ENCODE measurements around the gene HMCES.
"Not testable (repeated sequence)": the region's sequence is repeated elsewhere in the genome, so short reads cannot be mapped to it uniquely, and the experiment has no call there.

The HMCES gene

DNA sequence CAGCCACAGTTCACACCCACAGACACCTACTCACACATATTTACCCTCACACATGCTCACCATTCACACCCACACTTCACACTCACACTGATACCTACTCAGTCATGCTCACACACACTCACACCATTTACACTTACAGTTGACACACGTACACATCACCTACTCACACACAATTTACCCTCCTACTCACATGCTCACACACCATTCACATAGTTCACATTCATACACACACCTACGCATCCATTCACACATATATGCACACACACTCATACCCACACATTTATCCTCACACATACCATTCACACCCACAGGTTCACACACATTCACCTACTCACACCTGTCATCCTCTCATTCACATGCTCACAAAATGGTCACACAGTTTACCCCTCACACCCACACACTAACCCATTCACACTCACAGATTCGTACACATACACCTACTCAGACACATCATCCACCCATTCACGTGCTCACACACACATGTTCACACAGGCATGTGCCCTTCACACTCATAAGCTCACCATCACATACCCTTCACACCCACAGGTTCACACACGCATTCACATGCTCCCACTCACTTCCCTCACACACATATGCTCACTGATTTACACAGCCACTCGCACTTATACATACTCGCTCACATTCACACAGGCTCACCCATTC is 42.3 kb downstream of the HMCES start:
- no peak for DNase-seq (ENCODE audit: low spot score)

DNA sequence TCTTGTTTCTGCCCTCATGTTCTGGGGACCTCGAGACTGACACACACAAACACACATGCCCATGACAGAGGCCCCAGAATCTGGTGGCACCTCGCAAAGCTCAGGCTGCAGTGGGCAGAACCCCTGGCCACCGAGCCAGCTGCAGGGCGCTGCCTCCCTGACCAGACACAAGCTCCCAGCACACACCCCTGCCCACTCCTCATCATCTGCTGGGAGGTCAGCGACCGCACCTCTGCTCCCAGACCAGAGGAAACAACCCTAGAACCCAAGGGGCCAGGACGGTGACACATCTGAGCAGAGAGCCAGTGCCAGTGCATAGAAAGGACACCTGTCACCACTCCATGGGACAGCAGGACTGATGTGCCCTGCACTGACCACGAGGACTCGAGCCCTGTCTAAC is 43.2 kb downstream of the HMCES start:
- DNase-seq (ENCODE audit: low spot score), result no peak

GRCh38 chr3:129323651-129324294 is 45.1 kb downstream of the HMCES start:
- DNase-seq (ENCODE audit: low spot score), result no peak

- DNase-seq (ENCODE audit: low spot score), result no peak
Observed at GRCh38 chr3:129324855-129325254, 46.2 kb downstream of the HMCES start.

DNA sequence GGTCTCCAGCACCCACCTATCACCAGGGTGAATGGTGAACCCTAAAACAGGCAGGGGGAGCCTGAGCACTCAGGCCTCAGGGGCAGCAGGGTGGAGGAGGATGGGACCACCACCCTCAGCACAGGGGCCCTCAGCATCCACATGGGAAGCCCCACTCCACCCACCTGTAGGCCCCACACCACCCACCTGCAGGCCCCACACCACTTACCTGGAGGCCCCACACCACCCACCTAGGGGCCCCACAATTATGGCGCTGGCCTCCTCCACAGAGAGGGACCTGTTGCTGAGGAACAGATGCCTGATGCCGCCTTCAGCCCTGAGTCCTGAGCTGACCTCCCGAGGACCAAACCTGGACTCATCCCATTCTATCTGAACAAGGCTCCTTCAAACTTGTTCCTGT is 46.7 kb downstream of the HMCES start:
- no peak for DNase-seq (ENCODE audit: low spot score)

- no peak for DNase-seq (ENCODE audit: low spot score)
Observed at GRCh38 chr3:129326138-129326537, 47.5 kb downstream of the HMCES start.

DNA sequence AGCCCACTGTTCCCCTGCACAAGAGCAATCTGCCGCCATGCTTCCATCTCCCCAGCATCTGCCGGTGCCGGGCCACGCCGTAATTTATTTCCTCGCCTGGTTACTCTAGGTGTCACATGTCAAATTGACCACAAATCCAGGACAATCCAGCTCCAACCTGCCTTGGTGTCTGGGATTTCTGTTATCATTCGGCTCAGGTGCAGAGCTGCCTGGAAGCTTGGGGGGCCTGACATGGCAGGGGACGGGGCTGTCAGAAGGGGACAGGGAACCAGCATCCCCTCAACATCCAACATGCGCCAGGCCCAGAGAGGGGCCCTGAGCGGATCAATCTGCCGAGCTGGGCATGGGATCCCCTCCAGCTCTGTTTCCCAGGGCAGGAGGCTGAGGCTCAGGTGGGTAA is 47.9 kb downstream of the HMCES start:
- no peak for DNase-seq (ENCODE audit: low spot score)

DNA sequence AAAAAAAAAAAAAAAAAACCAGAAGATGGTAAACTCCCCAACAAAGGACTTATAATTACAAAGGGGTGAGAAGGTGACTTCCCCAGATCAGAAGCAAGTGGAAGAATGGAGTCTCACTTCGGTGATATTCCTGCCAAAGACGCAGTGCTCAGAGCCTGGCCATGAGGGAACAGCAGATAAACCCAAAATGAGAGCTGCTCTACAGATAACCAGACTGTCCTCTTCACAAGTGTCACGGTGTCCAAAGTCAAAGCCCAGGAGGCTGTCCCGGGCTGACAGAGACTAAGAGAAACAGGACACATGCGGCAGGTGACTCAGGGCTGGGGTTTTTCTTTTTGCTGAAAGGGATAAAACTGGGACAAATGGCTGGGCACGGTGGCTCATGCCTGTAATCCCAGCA is 48.8 kb downstream of the HMCES start:
- no peak for DNase-seq (ENCODE audit: low spot score)

- DNase-seq (ENCODE audit: low spot score), result no peak
Observed at GRCh38 chr3:129329858-129330257, 51.2 kb downstream of the HMCES start.

GRCh38 chr3:129330409-129330808 is 51.7 kb downstream of the HMCES start:
- DNase-seq (ENCODE audit: low spot score), result no peak

DNA sequence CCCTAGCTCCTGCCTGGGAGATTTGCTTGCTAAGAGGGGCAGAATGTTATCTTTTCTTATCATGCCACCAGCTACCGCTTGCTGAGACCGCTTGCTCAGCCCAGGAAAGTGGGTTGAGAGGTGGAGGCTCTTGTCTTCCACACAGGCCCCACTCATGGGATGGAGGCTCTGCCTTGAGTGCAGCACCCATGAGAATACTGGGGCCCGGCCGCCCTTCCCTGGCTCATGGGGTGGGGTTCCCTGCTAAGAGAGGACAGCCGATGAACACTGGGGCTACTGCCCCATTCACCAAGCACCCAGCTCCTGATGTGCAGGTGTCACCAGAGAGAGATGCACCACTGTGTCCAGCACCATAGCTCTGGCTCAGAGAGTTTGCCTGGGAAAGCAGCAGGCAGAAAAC is 55.2 kb downstream of the HMCES start:
- DNase-seq (ENCODE audit: low spot score), result no peak

DNA sequence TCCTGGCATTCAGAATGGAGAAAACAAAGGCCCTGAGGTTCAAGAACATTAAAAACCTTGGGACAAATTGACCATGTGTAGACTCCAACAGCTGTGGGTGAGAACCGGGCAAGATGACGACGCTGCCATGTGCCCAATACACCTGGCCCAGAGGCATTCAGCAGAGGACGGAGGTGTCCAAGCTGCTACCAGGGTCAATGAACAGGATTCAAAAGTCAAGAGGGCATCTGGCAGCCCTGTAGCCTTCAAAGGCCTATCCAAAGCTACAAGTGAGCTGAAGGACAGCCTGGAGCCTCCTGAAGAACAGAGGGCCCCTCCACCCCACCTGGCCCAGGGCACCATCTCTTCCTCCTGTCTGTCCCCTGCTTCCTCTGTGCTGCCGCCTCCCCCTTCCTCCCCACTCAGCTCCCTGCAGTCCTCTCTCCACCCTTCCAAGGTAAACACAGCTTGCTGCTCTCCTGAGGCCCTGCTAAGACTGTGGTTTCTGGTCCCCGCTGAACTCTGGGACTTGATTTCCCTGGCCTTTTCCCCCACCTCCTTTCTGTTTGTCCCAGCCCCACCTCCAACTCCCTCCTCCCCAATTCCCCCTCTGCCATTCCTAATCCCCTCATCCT is 57.5 kb downstream of the HMCES start:
- no peak for DNase-seq (ENCODE audit: low spot score)

DNA sequence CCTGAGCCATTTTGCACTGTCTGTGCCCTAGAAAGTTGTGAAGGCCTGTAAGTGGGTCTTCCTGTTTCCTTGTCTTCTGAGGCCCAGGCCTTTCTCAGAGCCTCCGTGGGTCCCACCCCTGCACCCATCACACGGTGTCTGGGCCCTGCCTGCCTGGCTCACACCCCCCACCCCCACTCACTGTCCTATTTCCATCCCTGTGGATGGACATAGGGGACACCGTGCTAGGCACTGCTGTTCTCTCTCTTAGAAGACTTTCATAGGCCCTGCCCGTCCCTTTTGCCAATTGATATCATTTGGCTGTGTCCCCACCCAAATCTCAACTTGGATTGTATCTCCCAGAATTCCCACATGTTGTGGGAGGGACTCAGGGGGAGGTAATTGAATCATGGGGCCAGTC is 59.0 kb downstream of the HMCES start:
- DNase-seq (ENCODE audit: low spot score), result not testable (repeated sequence)

DNA sequence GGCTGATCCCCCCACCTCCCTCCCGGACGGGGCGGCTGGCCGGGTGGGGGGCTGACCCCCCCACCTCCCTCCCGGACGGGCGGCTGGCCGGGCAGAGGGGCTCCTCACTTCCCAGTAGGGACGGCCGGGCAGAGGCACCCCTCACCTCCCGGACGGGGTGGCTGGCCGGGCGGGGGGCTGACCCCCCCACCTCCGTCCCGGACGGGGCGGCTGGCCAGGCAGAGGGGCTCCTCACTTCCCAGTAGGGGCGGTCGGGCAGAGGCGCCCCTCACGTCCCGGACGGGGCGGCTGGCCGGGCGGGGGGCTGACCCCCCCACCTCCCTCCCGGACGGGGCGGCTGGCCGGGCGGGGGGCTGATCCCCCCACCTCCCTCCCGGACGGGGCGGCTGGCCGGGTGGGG is 60.5 kb downstream of the HMCES start:
- not testable (repeated sequence) for DNase-seq (ENCODE audit: low spot score)

GRCh38 chr3:129339833-129340232 is 61.2 kb downstream of the HMCES start:
- DNase-seq (ENCODE audit: low spot score), result not testable (repeated sequence)

DNA sequence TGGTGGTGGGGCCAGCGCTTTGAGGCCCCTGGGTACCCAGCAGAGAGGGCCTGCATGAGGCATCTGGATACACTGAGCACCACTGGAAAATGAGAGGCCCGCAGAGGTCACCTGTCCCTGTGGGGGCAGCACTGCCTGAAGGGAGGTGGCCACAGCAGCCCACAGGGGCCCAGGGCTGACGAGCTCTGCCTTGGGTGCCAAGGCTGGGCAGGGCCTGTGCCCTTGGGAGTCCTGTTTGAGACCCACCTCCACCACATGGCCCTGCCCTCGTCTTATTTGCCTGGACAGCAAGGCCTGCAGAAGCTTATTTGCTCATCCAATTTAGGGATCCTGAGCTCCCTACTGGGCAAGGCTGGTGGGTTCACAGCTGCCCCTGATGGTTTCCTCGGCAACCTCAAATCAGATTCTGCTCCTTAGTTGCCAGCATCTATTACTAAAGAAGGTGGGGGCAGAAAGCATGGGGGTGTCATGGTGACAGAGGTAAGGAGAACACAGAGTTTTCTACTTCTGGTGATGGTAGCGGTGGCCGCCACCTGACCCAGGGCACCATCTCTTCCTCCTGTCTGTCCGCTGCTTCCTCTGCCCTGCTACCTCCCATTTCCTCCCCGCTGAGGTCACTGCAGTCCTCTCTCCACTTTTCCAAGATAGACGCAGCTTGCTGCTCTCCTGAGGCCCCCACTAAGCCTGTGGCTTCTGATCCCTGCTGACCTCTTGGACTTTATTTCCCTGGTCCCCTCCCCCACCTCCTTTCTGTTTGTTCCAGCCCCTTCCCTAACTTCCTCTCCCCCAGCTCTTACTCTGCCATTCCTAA is 62.9 kb downstream of the HMCES start:
- no peak for DNase-seq (ENCODE audit: low spot score)

DNA sequence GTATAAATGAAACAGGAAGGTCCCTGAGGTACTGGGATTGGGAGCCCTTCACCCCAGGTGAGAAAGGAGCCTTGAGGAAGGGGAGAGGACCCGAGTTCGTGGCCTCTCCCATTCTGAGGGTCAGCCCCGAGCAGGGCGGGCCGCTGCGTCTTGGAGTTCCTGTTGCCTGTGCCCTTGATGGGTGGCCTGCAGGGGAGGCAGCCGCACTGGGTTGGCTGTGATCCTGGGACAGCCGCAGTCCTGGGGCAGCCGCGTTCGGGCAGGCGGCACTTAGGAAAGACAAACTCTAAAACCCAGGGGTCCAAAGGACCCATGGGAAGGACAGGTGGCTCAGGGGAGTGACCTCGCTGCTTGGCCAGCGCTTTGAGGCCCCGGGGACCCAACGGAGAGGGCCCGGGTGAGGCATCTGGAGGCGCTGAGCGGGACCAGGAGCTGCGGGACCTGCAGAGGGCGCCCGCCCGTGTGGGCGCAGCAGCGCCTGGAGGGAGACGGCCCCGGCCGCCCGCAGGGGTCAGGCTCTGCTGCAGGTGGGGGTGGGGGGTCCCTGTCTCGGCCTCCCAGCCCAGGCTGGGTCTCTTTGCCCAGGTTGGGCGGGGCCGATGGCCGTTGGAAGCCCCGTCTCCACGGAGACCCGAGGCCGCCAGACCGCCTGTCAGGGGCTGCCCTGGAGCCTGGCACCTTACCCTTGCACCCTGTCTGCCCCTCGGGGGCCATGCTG is 65.1 kb downstream of the HMCES start:
- DNase-seq (ENCODE audit: low spot score), result no peak

DNA sequence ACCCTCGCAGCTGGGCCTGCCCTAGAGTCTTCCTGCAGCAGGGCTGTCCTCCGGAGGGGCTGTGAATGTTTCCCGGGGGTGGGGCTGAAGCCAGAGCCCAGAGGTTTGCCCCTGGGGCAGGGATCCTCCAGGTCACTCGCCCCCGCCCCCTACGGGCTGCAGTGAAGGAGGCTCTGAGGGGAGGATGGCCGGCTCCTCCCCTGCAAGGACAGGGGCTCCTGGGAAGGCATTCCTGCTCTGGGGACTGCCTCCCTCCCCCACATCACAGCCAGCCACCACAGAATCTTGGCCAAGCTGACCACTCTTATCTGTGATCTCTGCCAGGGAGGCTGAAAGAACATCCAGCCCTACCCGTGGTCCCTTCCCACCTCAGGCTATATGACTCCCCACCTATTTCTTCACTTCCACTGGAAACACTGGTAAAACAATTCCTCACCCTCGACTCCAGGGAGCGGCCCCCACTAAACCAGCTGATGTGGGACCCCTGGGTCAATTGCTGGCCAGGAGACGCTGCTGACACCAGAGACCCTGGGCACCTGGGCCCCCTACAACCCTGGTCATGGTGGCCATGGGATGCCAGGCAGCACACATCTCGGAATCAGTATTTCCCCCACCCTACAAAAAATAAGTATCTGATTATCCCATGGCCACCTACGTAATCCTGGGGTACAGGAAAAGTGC is 66.0 kb downstream of the HMCES start:
- DNase-seq (ENCODE audit: low spot score), result no peak

DNA sequence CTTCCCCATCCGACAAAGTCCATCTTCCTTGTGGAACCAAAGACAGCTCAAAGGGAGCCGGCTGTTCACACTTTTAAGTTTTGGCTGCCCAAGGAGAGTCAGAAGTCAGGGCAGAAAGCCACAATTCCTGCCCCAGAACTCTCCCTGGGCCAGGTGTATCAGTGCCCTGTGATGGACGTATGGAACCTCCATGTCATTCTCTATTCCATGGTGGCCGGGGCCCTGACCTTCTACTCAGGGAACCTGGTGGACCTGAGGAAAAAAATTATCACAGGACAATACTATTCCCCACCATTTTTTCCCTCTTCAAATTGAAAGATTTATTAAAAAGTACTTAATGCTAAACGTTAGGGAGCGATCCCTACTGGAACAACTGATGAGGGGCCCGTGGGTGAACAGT is 66.6 kb downstream of the HMCES start:
- DNase-seq (ENCODE audit: low spot score), result no peak

DNA sequence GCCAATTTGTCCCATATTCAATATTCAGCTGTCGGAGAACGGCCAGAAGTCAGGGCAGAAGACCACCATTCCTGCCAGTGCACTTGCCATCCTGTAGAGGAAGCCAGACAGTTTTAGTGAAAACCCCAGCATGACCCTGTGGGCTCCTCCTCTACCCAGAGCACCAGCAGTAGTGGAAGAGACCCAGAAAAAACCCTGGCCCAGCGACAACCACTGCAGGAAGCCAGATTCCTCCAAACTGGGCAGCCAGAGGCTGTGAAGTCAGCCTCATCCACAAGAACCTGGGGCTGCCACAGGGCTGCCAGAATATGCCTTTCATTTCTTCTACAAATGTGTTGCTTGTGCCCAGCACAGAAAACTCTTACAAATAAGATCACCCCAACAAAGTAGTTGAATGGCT is 67.3 kb downstream of the HMCES start:
- DNase-seq (ENCODE audit: low spot score), result no peak

GRCh38 chr3:129346695-129347457 is 68.2 kb downstream of the HMCES start:
- no peak for DNase-seq (ENCODE audit: low spot score)
